Thyroid gland (tissue), 4 donors: Measurements from ENCODE around the gene EDIL3.

ENCODE experiments used
- CTCF ChIP-seq, 6 experiments: fragments of 200-600 bp in 3 of 6; fragments of 450-650 bp in 3 of 6; sonication (generic) in 3 of 6; IDR thresholded peaks; one replicate each; pipeline ENCODE4 v1.5.1; 2016 to 2019; ENCODE audit warnings: antibody characterized with exemption in 6 of 6, mild to moderate bottlenecking in 2 of 6, inconsistent platforms in 1 of 6, moderate library complexity in 1 of 6
- POLR2A ChIP-seq, 2 donors: fragments of 450-650 bp; IDR thresholded peaks; one replicate each; pipeline ENCODE4 v1.6.1; 2017; ENCODE audit warnings: antibody characterized with exemption in 2 of 2, mild to moderate bottlenecking in 2 of 2, moderate library complexity in 1 of 2

DNA sequence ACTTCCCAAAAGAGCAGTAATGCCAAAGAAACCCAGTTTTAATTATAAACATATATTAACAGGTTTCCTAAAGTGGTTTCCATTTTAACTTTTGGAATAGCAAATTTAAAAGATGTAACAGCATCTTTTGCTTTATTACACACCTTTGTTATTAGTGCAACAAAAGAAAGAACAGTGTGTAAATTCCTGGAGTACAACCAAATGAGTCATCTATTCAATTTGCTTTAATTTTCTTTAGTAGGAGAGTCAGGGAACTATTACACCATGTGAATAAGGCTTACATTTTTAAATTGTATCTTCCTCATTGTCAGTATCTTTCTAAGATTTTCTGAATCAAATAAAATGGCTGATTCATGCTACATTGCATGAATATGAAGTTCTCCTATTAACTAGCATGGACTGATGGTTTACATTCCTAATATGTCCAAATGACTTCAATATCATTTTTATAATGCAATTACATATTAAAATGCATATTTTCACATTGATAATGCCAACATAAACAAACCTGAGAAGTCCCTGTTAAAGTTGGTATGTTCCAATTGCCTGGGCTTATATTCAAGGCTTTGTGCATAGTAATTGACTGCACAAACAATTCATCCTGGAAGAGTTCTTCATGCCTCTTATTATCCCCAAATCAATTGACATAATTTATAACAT lies 22.5 kb downstream of the EDIL3 start:
- TF ChIP-seq CTCF (IDR thresholded peaks at IDR 0.05), result no peak
- TF ChIP-seq POLR2A (IDR thresholded peaks at IDR 0.05), result no peak
